SU-DHL-6 (cell line): Measurements from ENCODE around the gene BRD2.

ENCODE experiments used
- H2AFZ ChIP-seq: fragments of 200-600 bp; sonication (generic); 2 replicates; pipeline ENCODE4 v1.6.1; 2014; ENCODE audit warnings: low read depth, mild to moderate bottlenecking, moderate library complexity, mixed read lengths, antibody characterized with exemption, low read length; ENCODE audit not compliant: severe bottlenecking
- H3F3A ChIP-seq: fragments of 200-600 bp; shearing (Covaris generic); 2 replicates; pipeline ENCODE4 v1.6.0; 2016; ENCODE audit warnings: antibody characterized with exemption, mild to moderate bottlenecking; ENCODE audit not compliant: insufficient read depth
- H3K27ac ChIP-seq: fragments of 200-600 bp; sonication (generic); 2 replicates; pipeline ENCODE4 v1.5.1; 2016; ENCODE audit warnings: low read depth, mild to moderate bottlenecking, low read length, moderate library complexity, mixed read lengths
- H3K27me3 ChIP-seq: fragments of 200-600 bp; sonication (generic), shearing (Covaris generic); 2 replicates; pipeline ENCODE4 v1.6.0; 2014; ENCODE audit warnings: mild to moderate bottlenecking, low read length
- H3K36me3 ChIP-seq: fragments of 200-600 bp; sonication (generic); 2 replicates; pipeline ENCODE4 v1.6.1; 2014; ENCODE audit warnings: mild to moderate bottlenecking, low read length, mixed read lengths
- H3K4me2 ChIP-seq: fragments of 300-600, 200-600 bp; shearing (Covaris generic), sonication (generic); 2 replicates; pipeline ENCODE4 v1.6.0; 2014; ENCODE audit warnings: low read length, low read depth, mild to moderate bottlenecking; ENCODE audit not compliant: poor library complexity, severe bottlenecking
- H3K4me3 ChIP-seq: fragments of 200-600 bp; sonication (generic); 2 replicates; pipeline ENCODE4 v1.5.1; 2014; ENCODE audit warnings: antibody characterized with exemption, low read length, mild to moderate bottlenecking, mixed read lengths; ENCODE audit not compliant: insufficient read depth, poor library complexity, severe bottlenecking
- H3K79me2 ChIP-seq: fragments of 200-600 bp; sonication (generic); 2 replicates; pipeline ENCODE4 v1.6.1; 2014; ENCODE audit warnings: mild to moderate bottlenecking, low read length, moderate library complexity; ENCODE audit not compliant: insufficient read depth
- H3K9ac ChIP-seq: fragments of 200-600 bp; sonication (generic); 2 replicates; pipeline ENCODE4 v1.7.0; 2014; ENCODE audit warnings: mild to moderate bottlenecking, low read length
- H3K9me2 ChIP-seq: fragments of 200-600 bp; sonication (generic); replicated peaks from 2 replicates; pipeline ENCODE4 v1.6.1; 2014; ENCODE audit warnings: low read length; ENCODE audit not compliant: insufficient read depth
- H3K9me3 ChIP-seq: fragments of 200-600 bp; sonication (generic); 2 replicates; pipeline ENCODE4 v1.6.1; 2014; ENCODE audit warnings: low read length, mixed read lengths; ENCODE audit not compliant: insufficient read depth
- H4K20me1 ChIP-seq: fragments of 200-600 bp; sonication (generic); 2 replicates; pipeline ENCODE4 v1.6.1; 2014; ENCODE audit warnings: low read depth, mild to moderate bottlenecking, antibody characterized with exemption, low read length, moderate library complexity, mixed read lengths
- CTCF ChIP-seq: fragments of 200-600 bp; sonication (generic); IDR thresholded peaks from one replicate; pipeline ENCODE4 v1.5.1; 2017; ENCODE audit warnings: antibody characterized with exemption, mild to moderate bottlenecking, low read length, moderate library complexity; ENCODE audit not compliant: insufficient read depth, poor library complexity, severe bottlenecking
- EZH2phosphoT487 ChIP-seq: fragments of 200-600 bp; sonication (generic), shearing (Covaris generic); conservative IDR thresholded peaks from 2 replicates; pipeline ENCODE4 v1.6.1; 2018; ENCODE audit warnings: mild to moderate bottlenecking, antibody characterized with exemption, low read length, moderate library complexity, mixed read lengths

BRD2 gene

GRCh38 chr6:32943864-32944649 is 24.3 kb upstream of the BRD2 start:
- Histone ChIP-seq H3K9me2 (no peaks in the 10 kb centered on the region), H3F3A (peaks cover 80% of the 10 kb centered on the region), H3K79me2 (peaks cover 38% of the 10 kb centered on the region), H3K4me3 (peak overlapping the region; percentile 46), H3K4me2 (peak overlapping the region; percentile 72), H3K9ac (peak overlapping the region; percentile 63), H3K27ac (peak overlapping the region; percentile 97), H3K36me3 (peaks cover 7% of the 10 kb centered on the region; the same call in 1 of the 2 replicates), H4K20me1 (no peaks in the 10 kb centered on the region), H2AFZ (no peak overlapping the region), H3K9me3 (no peaks in the 10 kb centered on the region), H3K27me3 (no peaks in the 10 kb centered on the region)
- TF ChIP-seq EZH2phosphoT487 (no peak), CTCF (no peak)

- Histone ChIP-seq H3F3A (peaks cover 84% of the 10 kb centered on the region), H2AFZ (no peak overlapping the region), H3K4me3 (peak overlapping the region; percentile 40), H3K9me3 (no peaks in the 10 kb centered on the region), H3K4me2 (peak overlapping the region; percentile 72), H3K36me3 (peaks cover 7% of the 10 kb centered on the region; the same call in 1 of the 2 replicates), H3K9ac (peak overlapping the region; percentile 63), H3K79me2 (peaks cover 38% of the 10 kb centered on the region), H3K27me3 (no peaks in the 10 kb centered on the region), H3K9me2 (no peaks in the 10 kb centered on the region), H4K20me1 (no peaks in the 10 kb centered on the region), H3K27ac (peak overlapping the region; percentile 97)
- TF ChIP-seq CTCF (no peak), EZH2phosphoT487 (no peak)
Observed at GRCh38 chr6:32945108-32945760, 23.2 kb upstream of the BRD2 start.

GRCh38 chr6:32945953-32946352 is 22.4 kb upstream of the BRD2 start:
- Histone ChIP-seq H3K27ac (peak overlapping the region; percentile 97), H4K20me1 (no peaks in the 10 kb centered on the region), H3K79me2 (peaks cover 38% of the 10 kb centered on the region; the same call in 1 of the 2 replicates), H3K9ac (peak overlapping the region; percentile 63), H3K9me2 (no peaks in the 10 kb centered on the region), H3K27me3 (no peaks in the 10 kb centered on the region), H2AFZ (no peak overlapping the region), H3K4me2 (peak overlapping the region; percentile 72), H3K36me3 (peaks cover 7% of the 10 kb centered on the region; the same call in 1 of the 2 replicates), H3K9me3 (no peaks in the 10 kb centered on the region), H3F3A (peaks cover 88% of the 10 kb centered on the region), H3K4me3 (peak overlapping the region; percentile 33)
- no peak for TF ChIP-seq EZH2phosphoT487
- no peak for TF ChIP-seq CTCF
